GM18907 (cell line): ENCODE measurements around the gene TM4SF20.

Experiments used
- ATAC-seq: cut with Tn5 transposase; IDR thresholded peaks from one replicate; pipeline ENCODE4 v1.9.1; 2021; ENCODE audit warnings: mild to moderate bottlenecking, moderate library complexity; ENCODE audit not compliant: unreplicated experiment

The TM4SF20 gene

DNA sequence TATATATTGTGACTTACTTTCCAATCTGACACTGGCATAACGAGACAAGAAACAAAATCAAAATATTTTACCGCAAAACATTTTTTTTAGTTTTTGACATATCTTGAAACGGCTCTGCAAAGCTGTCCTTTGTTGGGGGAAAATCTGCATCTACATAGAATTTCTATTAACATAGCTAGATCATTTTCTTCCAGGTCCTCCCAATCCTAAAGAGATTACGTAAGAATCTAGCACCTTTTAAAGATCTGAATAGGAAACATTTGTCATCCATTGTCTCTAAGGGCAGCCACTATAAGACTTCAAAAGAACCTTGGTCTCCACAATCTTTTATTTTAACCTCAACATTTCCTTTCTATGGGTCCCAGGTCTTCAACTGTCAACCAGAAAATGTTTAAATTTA lies 55.3 kb downstream of the TM4SF20 start:
- ATAC-seq = no peak

DNA sequence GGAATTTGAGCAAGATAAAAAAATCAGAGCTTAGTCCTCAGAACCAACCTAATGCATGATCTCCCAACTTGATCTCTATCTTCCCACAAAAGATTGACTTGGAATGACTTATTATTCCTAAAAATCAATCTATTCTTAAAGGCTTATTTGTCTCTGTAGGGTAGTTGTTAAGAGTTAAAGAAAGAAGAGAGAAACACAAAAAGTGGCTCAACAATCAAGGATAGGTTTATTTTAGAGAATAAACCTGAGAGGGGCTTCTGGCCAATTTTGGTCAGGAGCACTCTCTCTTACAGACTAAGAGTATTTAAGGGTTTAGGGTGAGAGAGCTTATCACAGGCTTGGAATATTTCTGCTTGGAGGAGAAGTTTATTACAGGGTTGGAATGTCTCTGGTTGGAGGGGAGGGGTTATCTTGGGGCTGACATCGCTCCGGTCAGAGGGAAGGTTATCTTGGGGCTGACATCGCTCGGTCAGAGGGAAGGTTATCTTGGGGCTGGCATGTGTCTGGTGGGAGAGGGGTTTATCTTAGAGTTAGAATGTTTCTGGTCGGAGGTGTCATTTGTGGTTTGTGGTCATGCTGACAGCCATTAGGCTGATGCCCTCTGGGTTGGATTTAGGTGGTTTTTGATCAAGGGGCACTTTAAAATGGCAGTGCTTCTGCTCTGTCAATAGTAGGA lies 56.4 kb downstream of the TM4SF20 start:
- ATAC-seq = no peak

DNA sequence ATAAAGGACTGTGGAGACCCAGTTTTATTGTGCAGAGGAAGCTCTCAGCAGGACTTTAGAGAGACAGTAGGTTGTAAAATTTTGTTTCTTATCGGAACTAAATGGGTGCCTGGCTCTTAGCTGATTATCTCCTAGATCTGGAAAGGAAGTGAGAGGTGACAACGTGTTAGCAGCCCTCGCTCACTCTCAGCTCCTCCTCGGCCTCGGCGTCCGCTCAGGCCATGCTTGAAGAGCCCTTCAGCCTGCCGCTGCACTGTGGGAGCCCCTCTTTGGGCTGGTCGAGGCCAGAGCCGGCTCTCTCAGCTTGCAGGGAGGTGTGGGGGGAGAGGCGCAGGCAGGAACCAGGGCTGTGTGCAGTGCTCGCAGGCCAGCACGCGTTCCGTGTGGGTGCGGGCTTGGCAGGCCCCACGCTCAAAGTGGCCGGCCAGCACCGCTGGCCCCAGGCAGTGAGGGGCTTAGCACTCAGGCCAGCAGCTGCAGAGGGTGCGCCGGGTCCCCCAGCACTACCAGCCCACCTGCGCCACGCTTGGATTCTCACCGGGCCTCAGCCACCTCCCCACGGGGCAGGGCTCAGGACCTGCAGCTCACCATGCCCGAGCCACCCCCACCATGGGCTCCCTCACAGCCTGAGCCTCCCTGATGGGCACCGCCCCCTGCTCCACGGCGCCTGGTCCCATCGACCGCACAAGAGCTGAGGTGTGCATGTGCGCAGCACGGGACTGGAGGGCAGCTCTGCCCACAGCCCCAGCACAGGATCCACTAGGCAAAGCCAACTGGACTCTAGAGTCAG lies 58.6 kb downstream of the TM4SF20 start:
- ATAC-seq = no peak

DNA sequence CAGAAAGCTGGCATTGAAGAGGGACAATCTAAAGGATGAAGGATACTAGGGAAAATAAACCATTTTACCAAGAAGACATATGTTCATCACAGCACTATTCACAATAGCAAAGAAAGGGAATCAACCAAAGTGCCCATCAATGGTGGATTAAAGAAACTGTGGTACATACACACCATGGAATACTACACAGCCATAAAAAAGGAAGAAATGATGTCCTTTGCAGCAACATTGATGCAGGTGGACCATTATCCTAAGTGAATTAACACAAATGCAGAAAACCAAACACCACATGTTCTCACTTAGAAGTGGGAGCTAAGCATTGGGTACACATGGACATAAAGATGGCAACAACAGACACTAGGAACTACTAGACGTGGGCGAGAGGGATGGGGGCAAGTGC lies 61.3 kb downstream of the TM4SF20 start:
- no peak for ATAC-seq

DNA sequence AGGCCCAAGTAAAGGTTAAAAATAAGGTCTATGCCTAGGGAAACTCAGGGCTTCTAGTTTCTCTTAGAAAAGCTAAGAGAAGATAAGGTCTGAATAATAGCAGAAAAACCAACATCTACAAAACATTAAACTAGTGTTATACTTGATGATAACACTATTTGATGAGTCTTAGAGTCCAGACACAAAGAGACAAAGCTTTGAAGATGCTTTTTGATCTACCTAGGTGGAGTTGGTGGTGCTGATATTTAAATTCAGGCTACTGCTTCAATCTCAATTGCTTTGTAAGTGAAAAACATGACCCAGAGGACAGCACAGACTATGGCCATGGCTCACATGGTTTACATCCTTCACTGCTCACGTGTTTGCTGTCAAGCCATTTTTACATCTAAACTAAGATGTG lies 65.8 kb downstream of the TM4SF20 start:
- ATAC-seq = no peak

DNA sequence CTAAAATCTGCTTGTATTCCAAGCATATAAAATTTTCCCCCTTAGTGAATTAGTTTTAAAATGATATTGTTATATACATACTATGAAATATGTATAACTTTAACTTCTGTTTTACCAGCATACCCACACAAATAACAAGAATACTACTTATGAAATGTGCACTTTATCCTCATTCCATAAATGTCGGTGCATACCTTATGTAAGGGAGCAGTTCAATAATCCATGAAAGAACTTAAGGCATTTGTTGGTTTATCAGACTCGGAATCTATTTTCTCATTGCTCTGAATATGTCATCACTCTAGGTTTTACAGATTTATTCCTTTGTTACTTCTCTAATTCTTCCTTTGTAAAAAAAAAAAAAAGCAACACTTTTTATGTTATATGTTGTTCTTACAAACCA lies 66.5 kb downstream of the TM4SF20 start:
- no peak for ATAC-seq
